HepG2 (cell line): ENCODE data around the gene ANKRD60. TPM values are rescaled to one million over a fixed set of nuclear protein-coding genes. Genes with fewer than 3 reads are reported as not detected.
A peak's percentile ranks its signal among the peaks of the same experiment; 100 is the strongest.

ENCODE experiments used
- AHR ChIP-seq: IDR thresholded peaks from 2 replicates; pipeline ENCODE4 v1.6.1; 2018; ENCODE audit warnings: missing genetic modification reagents, missing compliant biosample characterization
- AKAP8 ChIP-seq: sonication (generic); formaldehyde crosslinking; IDR thresholded peaks from 2 replicates; pipeline ENCODE4 v1.5.1; 2020; ENCODE audit warnings: mild to moderate bottlenecking, missing genetic modification reagents
- CENPX ChIP-seq: sonication (generic); formaldehyde crosslinking; IDR thresholded peaks from 2 replicates; pipeline ENCODE4 v1.9.0; 2021; ENCODE audit warnings: mild to moderate bottlenecking, missing genetic modification reagents, moderate library complexity
- ESRRA ChIP-seq: sonication (generic); formaldehyde crosslinking; IDR thresholded peaks from 2 replicates; pipeline ENCODE4 v1.5.1; 2020; ENCODE audit warnings: mild to moderate bottlenecking, low read depth, missing genetic modification reagents
- ETV6 ChIP-seq: sonication (generic); formaldehyde crosslinking; conservative IDR thresholded peaks from 2 replicates; pipeline ENCODE4 v1.4.0; 2020; ENCODE audit warnings: missing genetic modification reagents
- HOMEZ ChIP-seq: IDR thresholded peaks from 2 replicates; pipeline ENCODE4 v1.6.1; 2016; ENCODE audit warnings: low read depth
- IKZF5 ChIP-seq: IDR thresholded peaks from 2 replicates; pipeline ENCODE4 v1.6.1; 2018; ENCODE audit warnings: missing genetic modification reagents, mild to moderate bottlenecking, missing compliant biosample characterization
- ISX ChIP-seq: sonication (generic); formaldehyde crosslinking; conservative IDR thresholded peaks from 2 replicates; pipeline ENCODE4 v1.5.0; 2020; ENCODE audit warnings: missing genetic modification reagents
- KDM2A ChIP-seq: sonication (generic); formaldehyde crosslinking; IDR thresholded peaks from 2 replicates; pipeline ENCODE4 v1.4.0; 2020; ENCODE audit warnings: low read depth, missing genetic modification reagents, borderline replicate concordance
- KLF9 ChIP-seq: IDR thresholded peaks from 2 replicates; pipeline ENCODE4 v1.6.1; 2016; ENCODE audit warnings: low read depth
- LBX2 ChIP-seq: sonication (generic); formaldehyde crosslinking; IDR thresholded peaks from 2 replicates; pipeline ENCODE4 v1.5.0; 2020; ENCODE audit warnings: missing genetic modification reagents, mild to moderate bottlenecking, borderline replicate concordance
- NFE2L2 ChIP-seq: fragments of 150-350 bp; IDR thresholded peaks from 2 replicates; pipeline ENCODE4 v1.6.1; 2014; ENCODE audit warnings: low read length
- PAWR ChIP-seq: sonication (generic); formaldehyde crosslinking; IDR thresholded peaks from 2 replicates; pipeline ENCODE4 v1.4.0; 2020; ENCODE audit warnings: missing genetic modification reagents, mild to moderate bottlenecking, borderline replicate concordance
- SMARCC2 ChIP-seq: fragments of 450-650 bp; IDR thresholded peaks from 2 replicates; pipeline ENCODE4 v1.6.1; 2017; ENCODE audit warnings: antibody characterized with exemption, mild to moderate bottlenecking
- TAF15 ChIP-seq: fragments of 200-400 bp; formaldehyde crosslinking; IDR thresholded peaks from one replicate; pipeline ENCODE4 v1.6.1; 2018; ENCODE audit warnings: mild to moderate bottlenecking, low read depth, low read length; ENCODE audit not compliant: poor library complexity, severe bottlenecking
- TEAD2 ChIP-seq: sonication (generic); formaldehyde crosslinking; IDR thresholded peaks from 2 replicates; pipeline ENCODE4 v1.9.0; 2021; ENCODE audit warnings: missing genetic modification reagents
- ZBTB14 ChIP-seq: sonication (generic); formaldehyde crosslinking; IDR thresholded peaks from 2 replicates; pipeline ENCODE4 v1.4.0; 2020; ENCODE audit warnings: missing genetic modification reagents
- ZNF138 ChIP-seq: sonication (generic); formaldehyde crosslinking; IDR thresholded peaks from 2 replicates; pipeline ENCODE4 v1.5.0; 2020; ENCODE audit warnings: mild to moderate bottlenecking, low read depth, missing genetic modification reagents
- ZNF44 ChIP-seq: sonication (generic); formaldehyde crosslinking; IDR thresholded peaks from 2 replicates; pipeline ENCODE4 v1.5.1; 2020; ENCODE audit warnings: mild to moderate bottlenecking, missing genetic modification reagents
- ZNF567 ChIP-seq: sonication (generic); formaldehyde crosslinking; IDR thresholded peaks from 2 replicates; pipeline ENCODE4 v1.8.1; 2023; ENCODE audit warnings: mild to moderate bottlenecking, missing genetic modification reagents, borderline replicate concordance
- ZNF687 ChIP-seq: sonication (generic); formaldehyde crosslinking; IDR thresholded peaks from 2 replicates; pipeline ENCODE4 v1.5.1; 2020; ENCODE audit warnings: mild to moderate bottlenecking, missing genetic modification reagents, moderate library complexity
- polyA plus RNA-seq, 8 experiments: library from polyadenylated mRNA; depleted of rRNA in 3 of 8; stranded (reverse) in 7 of 8; unstranded in 1 of 8; fragments of >200 nt; fragmentation: Illumina TruSeq in 4 of 8; extraction: Trizol in 4 of 8; gene quantifications; 2 replicates each; pipeline versions ENCODE4 v1.2.1 to v1.2.3, GENCODE V29; 2011 to 2016; ENCODE audit warnings: low read depth in 4 of 8, missing spikeins in 1 of 8, mixed read lengths in 1 of 8; ENCODE audit not compliant: insufficient read depth in 1 of 8
- total RNA-seq, 5 experiments: library from RNA; depleted of rRNA; stranded (reverse); fragments of >200 nt; fragmentation: Illumina TruSeq; extraction: Trizol; gene quantifications; 2 replicates each; pipeline ENCODE4 v1.2.3, GENCODE V29; 2016; ENCODE audit warnings: low read depth in 1 of 5

The ANKRD60 gene
- total and polyA plus RNA-seq, 2 of the 13 experiments (the other 11 are each of a cell fraction or from before 2014, with no cell fraction given): not detected

- TF ChIP-seq ZNF138 (CRISPR knock-in tag) (no peak), NFE2L2 (0 out of 2 replicates have a peak, but pooled peaks have one; percentile 5), KDM2A (CRISPR knock-in tag) (peak; percentile 99), AKAP8 (no peak), CENPX (no peak), ZNF567 (no peak; the same call in 1 of the 2 replicates), ESRRA (no peak), ETV6 (CRISPR knock-in tag) (0 out of 2 replicates have a peak, but pooled peaks have one; percentile 28), ZBTB14 (0 out of 2 replicates have a peak, but pooled peaks have one; percentile 20), HOMEZ (0 out of 2 replicates have a peak, but pooled peaks have one; percentile 8), AHR (CRISPR knock-in tag) (peak; percentile 70; the same call in 1 of the 2 replicates), ZNF687 (CRISPR knock-in tag) (peak; percentile 67), SMARCC2 (no peak), TAF15 (peak; percentile 50), TEAD2 (no peak), PAWR (CRISPR knock-in tag) (no peak; the same call in 1 of the 2 replicates), ZNF44 (no peak), IKZF5 (CRISPR knock-in tag) (peak; percentile 91; the same call in 1 of the 2 replicates), KLF9 (CRISPR knock-in tag) (no peak), ISX (CRISPR knock-in tag) (no peak), LBX2 (CRISPR knock-in tag) (0 out of 2 replicates have a peak, but pooled peaks have one; percentile 73)
These were observed 18.6 kb downstream of the ANKRD60 start (continued) for GRCh38 chr20:58209652-58210397.
